ENCODE data around the gene TRNT1. TPM values are rescaled to one million over a fixed set of nuclear protein-coding genes. Genes with fewer than 3 reads are reported as not detected.

Gene TRNT1
- total RNA-seq, 1 experiment from 2014 or later, result 22.8 TPM

- ATAC-seq (no peak), DNase-seq (ENCODE audit: low read depth, low spot score) (no peak)
- Histone ChIP-seq H3K27me3 (ENCODE audit: control insufficient read depth, insufficient read depth, low read length) (no peaks in the 10 kb centered on the region), H3K36me3 (ENCODE audit: control insufficient read depth, insufficient read depth, low read length) (peaks cover 4% of the 10 kb centered on the region; the same call in 1 of the 2 replicates), H3K4me3 (ENCODE audit: low read depth in 2 of 2, low read length in 2 of 2) (peak overlapping the region; percentile 76 to 92), H3K4me1 (ENCODE audit: control insufficient read depth, insufficient read depth, low read length) (peaks cover 8% of the 10 kb centered on the region), H3K9me3 (ENCODE audit: control insufficient read depth, insufficient read depth, low read depth, low read length) (no peaks in the 10 kb centered on the region), H3K27ac (ENCODE audit: low read length) (no peak overlapping the region)
- POLR2A ChIA-PET, result no interaction called here
- BruUV-seq (replicated peaks), result no TSS peak
- intact Hi-C loops (cut with micrococcal nuclease; ENCODE audit: unreplicated experiment), result no loop called here
- CTCF ChIA-PET, result no interaction called here
- TF ChIP-seq POLR2AphosphoS5 (IDR thresholded peaks at IDR 0.05; ENCODE audit: low read depth, low read length), result no peak
- no peak for TF ChIP-seq SIN3A (IDR thresholded peaks at IDR 0.05; ENCODE audit: borderline replicate concordance, insufficient read depth, low read depth, low read length)
- TF ChIP-seq CTCF (IDR thresholded peaks at IDR 0.05), result no peak
- TF ChIP-seq TCF7L2 (IDR thresholded peaks at IDR 0.05; ENCODE audit: low read depth, low read length), result no peak
- TF ChIP-seq, protein P1, sequence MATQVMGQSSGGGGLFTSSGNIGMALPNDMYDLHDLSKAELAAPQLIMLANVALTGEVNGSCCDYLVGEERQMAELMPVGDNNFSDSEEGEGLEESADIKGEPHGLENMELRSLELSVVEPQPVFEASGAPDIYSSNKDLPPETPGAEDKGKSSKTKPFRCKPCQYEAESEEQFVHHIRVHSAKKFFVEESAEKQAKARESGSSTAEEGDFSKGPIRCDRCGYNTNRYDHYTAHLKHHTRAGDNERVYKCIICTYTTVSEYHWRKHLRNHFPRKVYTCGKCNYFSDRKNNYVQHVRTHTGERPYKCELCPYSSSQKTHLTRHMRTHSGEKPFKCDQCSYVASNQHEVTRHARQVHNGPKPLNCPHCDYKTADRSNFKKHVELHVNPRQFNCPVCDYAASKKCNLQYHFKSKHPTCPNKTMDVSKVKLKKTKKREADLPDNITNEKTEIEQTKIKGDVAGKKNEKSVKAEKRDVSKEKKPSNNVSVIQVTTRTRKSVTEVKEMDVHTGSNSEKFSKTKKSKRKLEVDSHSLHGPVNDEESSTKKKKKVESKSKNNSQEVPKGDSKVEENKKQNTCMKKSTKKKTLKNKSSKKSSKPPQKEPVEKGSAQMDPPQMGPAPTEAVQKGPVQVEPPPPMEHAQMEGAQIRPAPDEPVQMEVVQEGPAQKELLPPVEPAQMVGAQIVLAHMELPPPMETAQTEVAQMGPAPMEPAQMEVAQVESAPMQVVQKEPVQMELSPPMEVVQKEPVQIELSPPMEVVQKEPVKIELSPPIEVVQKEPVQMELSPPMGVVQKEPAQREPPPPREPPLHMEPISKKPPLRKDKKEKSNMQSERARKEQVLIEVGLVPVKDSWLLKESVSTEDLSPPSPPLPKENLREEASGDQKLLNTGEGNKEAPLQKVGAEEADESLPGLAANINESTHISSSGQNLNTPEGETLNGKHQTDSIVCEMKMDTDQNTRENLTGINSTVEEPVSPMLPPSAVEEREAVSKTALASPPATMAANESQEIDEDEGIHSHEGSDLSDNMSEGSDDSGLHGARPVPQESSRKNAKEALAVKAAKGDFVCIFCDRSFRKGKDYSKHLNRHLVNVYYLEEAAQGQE (IDR thresholded peaks at IDR 0.05; ENCODE audit: insufficient read depth in 1 of 2, low read depth in 2 of 2, low read length in 1 of 2), result no peak
- in situ Hi-C loops (cut with HindIII; ENCODE audit: low pct_unique_long_range_greater_than_20kb, low sequenced_read_pairs), result no loop called here
These were observed 51.2 kb downstream of the TRNT1 start for GRCh38 chr3:3177861-3178497.

- no peaks in the 10 kb centered on the region for H3K9me3 ChIP-seq (ENCODE audit: control insufficient read depth, insufficient read depth, low read depth, low read length)
- no peak for DNase-seq (ENCODE audit: low read depth, low spot score)
- in situ Hi-C loops (cut with HindIII; ENCODE audit: low pct_unique_long_range_greater_than_20kb, low sequenced_read_pairs) (no loop called here), intact Hi-C loops (cut with micrococcal nuclease; ENCODE audit: unreplicated experiment) (no loop called here)
- peak overlapping the region; percentile 76 to 92 for H3K4me3 ChIP-seq (ENCODE audit: low read depth in 2 of 2, low read length in 2 of 2)
- ATAC-seq, result no peak
- H3K4me1 ChIP-seq (ENCODE audit: control insufficient read depth, insufficient read depth, low read length), result peaks cover 8% of the 10 kb centered on the region
- CTCF ChIA-PET, result no interaction called here
- no peaks in the 10 kb centered on the region; the same call in 1 of the 2 replicates for H3K36me3 ChIP-seq (ENCODE audit: control insufficient read depth, insufficient read depth, low read length)
- POLR2A ChIA-PET, result no interaction called here
- H3K27ac ChIP-seq (ENCODE audit: low read length), result peak overlapping the region; percentile 66; the same call in 1 of the 2 replicates
- H3K27me3 ChIP-seq (ENCODE audit: control insufficient read depth, insufficient read depth, low read length), result no peaks in the 10 kb centered on the region
- BruUV-seq (replicated peaks), result TSS peak; percentile 77
- TF ChIP-seq POLR2AphosphoS5 (IDR thresholded peaks at IDR 0.05; ENCODE audit: low read depth, low read length), result no peak
- TF ChIP-seq, protein P1 (IDR thresholded peaks at IDR 0.05; ENCODE audit: insufficient read depth in 1 of 2, low read depth in 2 of 2, low read length in 1 of 2), result no peak
These were observed 52.0 kb downstream of the TRNT1 start for GRCh38 chr3:3178498-3179328.

Measured in Panc1 (cell line).